CD1c-positive myeloid dendritic cell (primary cell): ENCODE results near the gene NFYB.
"Not testable (repeated sequence)": the region's sequence is repeated elsewhere in the genome, so short reads cannot be mapped to it uniquely, and the experiment has no call there.

Experiments used
- DNase-seq: peaks from one replicate; pipeline ENCODE4 v3.0.0-alpha.2; 2016; ENCODE audit errors: extremely low spot score

Gene NFYB

DNA sequence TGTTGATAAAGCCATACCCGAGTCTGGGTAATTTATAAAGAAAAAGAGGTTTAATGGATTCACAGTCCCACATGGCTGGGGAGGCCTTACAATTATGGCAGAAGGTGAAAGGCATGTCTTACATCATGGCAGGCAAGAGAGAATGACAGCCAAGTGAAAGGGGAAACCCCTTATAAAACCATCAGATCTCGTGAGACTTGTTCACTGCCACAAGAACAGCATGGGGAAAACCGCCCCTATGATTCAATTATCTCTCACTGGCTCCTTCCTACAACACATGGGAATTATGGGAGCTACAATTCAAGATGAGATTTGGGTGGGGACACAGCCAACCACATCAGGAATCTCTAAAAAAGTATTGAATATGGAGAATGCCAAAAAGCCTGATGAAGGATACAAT lies 25.0 kb upstream of the NFYB start:
- not testable (repeated sequence) for DNase-seq

DNA sequence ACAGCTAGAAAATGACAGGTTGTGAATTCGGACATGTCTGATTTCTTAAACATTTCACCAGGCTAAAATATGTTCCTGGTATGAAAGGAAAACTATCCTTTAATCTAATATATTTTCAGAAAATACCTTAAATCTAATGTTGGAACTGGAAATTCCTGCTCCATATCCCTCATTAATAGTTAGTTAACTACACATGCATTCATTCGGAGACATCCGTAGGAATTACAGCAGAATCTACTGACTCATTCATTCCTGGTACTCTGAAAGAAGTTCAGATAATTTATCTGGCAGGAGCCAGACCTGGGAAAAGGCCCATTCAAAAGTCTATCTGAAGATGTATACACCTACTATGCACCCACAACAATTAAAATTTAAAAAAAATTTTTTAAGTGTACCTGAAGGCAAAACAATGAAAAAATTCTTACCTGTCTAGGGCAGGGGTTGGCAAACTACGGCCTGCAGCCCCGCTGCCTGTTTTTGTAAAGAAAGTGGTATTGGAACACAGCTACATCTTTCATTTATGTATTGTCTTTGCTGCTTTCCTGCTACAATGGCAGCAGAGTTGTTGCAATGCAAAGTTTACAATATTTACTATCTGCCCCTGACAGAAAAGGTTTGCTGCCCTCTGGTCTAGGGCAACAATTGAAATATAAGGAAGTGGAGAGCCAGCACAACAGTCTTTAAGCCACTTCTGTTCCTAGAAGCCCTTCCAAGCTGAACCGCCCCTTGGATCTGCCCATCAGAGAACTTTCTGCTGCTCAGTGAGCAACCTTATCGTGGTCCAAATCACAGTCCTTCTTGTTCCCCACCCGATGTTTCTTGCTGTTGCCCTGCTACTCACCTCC lies 17.9 kb upstream of the NFYB start:
- no peak for DNase-seq

DNA sequence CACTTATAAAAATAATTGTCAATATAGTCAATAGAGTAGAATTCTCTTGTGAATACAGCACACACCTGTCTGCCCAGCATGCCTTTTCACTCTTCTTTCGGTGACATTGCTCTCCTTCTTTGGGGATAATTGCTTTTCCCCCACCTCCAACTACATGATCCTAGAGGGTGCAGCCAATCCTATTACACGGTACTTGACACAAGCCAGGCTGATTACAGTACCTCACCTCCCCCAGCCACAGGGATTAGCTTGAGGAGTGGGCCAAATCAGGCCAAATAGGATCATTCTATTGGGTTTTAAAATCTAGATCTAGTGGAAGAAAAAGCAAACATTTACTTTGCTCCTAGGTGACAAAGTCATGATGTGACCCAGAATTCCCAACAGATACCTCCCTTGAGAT lies 16.8 kb upstream of the NFYB start:
- no peak for DNase-seq

DNA sequence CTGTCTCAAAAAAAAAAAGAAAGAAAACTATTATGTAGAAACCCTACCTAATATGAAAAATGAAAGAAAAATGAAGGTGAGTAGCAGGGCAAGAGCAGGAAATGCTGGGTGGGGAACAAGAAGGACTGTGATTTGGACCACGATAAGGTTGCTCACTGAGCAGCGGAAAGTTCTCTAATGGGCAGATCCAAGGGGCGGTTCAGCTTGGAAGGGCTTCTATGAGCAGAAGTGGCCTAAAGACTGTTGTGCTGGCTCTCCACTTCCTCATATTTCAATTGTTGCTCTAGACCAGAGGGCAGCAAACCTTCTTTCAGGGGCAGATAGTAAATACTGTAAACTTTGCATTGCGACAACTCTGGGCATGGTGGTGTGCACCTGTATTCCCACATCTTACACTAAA lies 16.3 kb upstream of the NFYB start:
- peak; percentile 21 for DNase-seq

DNA sequence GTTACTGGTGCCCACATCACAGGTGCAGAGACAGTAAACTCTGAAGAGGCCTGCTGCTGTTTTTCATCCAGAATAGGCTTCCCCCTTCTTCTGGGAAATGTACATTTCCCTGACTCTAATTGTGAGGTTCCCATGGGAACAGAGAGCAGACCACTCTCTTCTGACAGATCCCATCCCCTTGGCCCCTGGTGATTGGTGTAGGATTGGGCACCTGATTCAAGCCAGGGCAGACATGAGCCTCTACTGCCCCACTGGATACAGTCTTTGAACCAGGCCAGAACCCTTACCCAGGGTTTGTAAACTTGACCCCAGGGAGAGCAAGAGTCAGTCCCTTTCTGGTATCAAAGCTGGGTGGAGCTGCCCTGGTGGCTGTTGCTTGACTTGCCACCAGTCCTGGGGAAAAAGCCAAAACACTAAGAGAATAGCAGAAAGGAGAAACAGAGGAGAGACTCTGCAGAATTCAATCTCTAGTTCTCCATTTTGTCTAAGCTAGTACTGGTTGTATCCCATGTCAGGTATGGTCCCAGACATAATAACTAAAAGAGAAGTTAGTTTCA lies 14.8 kb upstream of the NFYB start:
- no peak for DNase-seq

DNA sequence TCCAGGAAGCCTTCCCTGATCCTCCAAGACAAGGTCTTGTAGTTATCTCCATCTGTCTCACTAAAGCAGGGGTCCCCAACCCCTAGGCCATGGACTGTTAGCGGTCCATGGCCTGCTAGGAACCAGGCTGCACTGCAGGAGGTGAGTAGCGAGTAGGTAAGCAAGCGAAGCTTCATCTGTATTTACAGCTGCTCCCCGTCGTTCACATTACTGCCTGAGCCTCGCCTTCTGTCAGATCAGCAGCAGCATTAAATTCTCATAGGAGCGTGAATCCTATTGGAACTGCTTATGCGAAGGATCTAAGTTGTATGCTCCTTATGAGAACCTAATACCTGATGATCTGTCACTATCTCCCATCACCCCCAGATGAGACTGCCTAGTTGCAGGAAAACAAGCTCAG lies 12.4 kb upstream of the NFYB start:
- DNase-seq, result no peak

DNA sequence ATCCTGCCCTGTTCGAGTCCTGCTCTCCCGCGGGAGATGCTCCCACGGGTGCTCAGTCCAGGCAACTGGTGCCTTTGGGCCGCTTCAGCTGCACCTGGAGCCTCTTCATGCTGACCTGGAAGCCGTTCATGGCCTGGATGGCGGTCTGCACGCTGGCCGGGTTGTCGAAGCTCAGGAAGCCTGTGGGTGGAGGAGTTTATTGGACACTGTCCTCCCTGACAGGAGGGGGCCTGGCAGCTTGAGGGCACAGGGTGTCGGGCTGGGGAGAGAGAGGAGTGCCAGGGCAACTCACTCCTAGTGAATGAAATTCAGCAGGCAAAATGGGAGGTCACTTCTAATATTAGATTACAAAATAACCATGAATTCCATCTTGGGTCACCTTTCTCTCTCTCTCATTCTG lies 9.3 kb upstream of the NFYB start:
- no peak for DNase-seq

DNA sequence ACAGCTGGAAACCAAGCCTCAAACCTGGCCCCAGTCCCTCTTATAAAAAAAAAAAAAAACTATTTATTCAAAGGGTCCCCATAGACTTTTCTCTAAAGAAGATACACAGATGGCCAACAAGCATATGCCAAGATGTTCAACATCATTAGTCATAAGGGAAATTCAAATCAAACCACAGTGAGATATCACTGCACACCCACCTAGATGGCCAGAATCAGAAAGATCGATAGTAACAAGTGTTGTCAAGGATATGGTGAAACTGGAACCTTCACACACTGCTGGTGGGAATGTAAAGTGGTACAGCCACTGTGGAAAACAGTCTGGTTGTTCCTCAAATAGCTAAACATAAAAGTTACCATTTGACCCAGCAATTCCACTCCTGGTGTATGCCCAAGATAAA lies 5.9 kb upstream of the NFYB start:
- DNase-seq, result no peak

DNA sequence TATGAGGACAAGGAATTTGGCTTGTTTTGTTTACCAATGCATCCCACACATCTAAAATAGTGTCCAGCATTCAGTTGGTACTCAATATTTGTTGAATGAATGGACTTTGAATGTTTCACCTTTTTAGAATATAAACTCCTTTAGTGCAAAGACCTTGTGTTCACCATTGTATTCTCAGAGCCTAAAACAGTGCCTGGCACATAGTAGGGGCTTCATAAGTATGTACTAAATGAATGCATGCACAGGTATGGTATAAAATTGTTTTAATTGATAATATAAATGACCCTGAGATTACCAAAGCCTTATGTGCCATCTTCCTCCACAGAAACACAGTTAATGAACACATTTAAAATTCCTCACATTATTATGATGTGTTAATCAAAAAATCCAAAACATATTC lies 5.0 kb upstream of the NFYB start:
- DNase-seq, result no peak

DNA sequence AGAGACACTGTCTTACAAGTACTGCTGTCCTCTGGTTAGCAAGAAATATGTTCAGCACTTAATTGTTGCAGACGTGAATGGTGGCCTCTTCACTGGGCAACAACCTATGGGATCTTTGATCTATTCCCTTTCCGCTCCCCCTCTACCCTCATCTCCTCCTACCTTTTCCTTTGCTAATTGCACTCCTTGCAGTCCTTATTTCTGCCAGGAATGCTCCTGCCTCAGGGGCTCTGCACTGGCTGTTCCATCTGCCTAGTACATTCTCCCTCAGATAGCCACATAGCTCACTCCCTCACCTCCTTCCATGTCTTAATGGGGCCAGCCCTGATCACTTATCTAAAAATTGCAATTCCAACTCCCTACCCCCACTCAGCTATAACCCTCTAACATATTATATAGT lies 4.5 kb upstream of the NFYB start:
- no peak for DNase-seq

DNA sequence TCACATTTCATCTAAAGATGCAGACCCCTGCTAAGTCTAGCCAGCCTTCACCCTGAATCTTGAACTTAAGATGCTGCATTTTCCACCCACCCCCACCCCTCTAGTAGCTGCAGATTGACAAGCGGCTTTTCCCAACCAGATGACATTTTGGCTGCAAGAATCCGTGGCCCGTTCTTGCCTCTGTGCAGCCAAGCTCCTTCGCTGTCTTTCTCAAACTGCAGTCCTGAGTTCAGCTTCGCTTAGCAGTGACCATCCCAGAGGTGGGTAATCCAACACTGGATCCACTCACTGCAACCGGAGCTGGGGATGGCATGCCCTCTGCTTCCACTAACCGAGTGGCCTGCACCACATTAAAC lies 765 bp upstream of the NFYB start:
- DNase-seq, result no peak

DNA sequence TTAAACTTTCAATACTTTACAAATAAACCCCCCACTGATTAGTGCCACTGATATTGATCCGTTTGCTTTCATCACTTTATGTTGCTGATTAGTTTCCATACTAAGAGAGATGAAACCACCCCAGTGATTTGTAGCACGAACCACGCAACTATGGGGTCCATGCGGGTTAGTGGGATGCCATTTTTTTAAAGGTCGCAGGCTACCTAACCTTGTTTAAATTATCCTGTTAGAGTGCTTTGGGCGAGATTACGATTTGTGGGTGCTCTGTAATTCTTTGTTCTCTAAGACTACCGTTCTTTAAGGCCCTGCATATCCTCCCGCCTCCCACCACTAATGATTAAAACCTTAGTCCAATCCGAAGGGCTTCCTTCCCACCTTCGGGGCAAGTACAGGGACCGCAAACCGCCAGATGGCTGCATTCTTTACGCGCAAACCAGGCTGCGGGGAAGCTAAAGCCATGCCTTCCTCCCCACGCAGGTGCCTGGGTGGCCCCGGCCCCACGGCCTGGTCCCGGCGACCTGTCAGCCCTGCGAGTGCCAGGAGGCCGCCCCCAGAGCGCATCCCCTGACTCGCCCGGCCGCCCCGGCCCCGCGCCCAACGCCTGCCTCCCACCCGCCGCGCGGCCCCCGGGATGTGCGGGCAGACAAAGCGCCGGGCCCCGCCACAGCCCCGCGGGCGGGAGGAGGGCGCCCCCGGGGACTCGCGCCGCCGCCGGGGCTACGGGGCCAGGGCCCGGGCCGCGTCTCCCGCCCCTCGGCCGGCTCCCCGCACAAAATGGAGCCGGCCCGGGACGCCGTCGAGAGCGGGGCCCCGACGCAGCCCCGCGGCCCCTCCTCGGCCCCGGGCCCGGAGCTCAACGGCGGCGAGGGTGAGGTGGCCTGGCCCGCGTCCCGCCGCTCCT lies 759 bp downstream of the NFYB start:
- peak; percentile 54 for DNase-seq

DNA sequence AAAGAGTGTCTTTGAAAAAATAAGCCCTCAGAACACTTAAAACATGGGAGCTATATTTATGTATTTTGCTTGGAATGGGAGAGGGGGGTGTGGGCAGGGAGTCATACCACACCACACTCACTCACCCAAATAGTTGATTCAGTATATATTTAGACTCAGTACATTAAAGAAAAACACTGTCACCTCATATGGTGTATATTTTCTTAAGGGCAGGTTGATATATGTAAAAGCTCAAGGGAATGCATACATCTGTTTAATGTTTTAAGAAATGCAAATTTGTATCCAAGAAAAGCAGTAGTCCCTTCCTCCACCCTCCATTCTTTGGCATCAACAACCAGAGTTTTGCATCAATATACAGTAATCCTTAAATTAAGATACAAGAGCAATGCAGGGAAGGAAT lies 1.4 kb downstream of the NFYB start:
- DNase-seq, result no peak

DNA sequence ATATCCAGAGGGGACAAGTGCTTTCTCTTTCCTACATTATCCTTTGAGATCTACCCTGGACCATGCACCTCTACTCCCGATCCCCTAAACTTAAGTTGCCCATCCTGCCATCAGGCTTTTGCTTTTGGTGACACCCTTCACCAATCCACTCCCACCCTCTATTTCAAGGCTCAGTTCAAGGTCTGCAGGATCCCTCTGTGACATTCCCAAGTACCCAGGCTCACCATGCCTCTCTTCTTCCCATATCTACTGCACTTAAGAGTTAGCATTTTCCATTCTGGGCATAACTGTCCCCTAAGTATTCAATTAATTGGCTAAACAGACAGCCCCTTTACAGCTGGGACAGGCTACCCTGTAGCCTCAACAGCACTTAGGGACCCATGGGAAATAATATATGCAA lies 3.1 kb downstream of the NFYB start:
- no peak for DNase-seq

DNA sequence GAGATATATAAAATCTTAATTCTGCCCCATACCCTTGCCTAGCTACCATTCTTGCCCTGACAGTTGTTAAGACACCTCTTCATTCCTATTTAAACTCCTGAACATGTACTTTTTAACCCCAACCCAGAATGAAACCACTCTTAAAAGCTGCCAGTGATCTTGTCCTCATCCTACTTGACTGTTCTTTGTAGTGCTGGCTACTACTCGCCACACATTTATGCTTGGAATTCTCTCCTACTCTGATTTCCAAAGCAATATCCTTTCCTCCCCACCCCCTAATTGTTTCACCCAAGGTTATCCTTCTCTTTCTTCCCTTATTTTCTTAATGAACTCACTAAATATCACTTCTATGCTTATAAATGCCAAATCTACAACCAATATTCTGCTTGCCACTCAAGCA lies 4.1 kb downstream of the NFYB start:
- DNase-seq, result no peak

DNA sequence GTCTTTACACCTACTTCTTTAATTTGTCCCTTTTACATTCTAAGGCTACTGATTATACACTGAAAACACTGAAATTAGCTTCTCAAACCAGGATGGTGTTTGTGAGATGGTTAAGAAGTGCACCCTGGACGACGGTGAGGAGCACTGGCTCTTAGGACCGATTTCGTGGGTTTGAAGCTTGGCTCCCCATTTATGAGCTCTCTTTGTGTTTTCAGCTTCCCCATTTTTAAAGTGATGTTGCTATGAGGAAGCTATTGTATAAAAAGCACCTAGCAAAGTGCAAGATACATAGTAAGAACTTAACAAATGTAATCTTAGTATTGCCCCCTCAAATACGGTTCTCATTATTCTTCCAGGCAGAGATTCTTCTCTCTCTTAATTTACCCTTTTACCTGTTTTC lies 4.7 kb downstream of the NFYB start:
- peak; percentile 31 for DNase-seq

DNA sequence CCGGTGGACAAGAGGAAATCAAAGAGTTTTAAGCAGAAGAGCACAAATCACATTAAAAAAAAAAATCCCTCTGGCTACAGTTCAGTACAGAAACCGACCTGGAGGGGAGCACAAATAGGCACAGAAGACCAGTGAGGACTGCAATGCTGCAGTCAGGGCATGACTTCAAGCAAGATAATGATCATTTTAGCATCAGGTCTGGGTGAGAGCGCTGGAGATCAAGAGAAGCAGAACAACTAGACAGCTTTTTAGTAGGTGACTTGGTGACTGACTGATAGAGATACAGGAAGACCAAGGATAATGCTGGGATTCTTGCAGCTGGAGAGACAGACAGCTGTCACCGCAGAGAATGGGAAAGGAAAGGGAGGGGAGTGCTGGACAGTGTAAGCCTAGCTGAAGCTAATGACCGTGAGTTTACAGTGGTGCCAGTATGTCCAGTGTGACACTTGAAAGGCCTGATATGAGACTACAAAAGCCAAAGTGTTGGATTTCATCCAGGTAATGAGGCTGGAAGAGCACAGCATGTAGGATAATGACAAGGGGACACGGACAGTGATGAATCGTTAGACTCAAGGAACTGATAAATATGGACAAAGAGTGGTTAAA lies 5.6 kb downstream of the NFYB start:
- no peak for DNase-seq

DNA sequence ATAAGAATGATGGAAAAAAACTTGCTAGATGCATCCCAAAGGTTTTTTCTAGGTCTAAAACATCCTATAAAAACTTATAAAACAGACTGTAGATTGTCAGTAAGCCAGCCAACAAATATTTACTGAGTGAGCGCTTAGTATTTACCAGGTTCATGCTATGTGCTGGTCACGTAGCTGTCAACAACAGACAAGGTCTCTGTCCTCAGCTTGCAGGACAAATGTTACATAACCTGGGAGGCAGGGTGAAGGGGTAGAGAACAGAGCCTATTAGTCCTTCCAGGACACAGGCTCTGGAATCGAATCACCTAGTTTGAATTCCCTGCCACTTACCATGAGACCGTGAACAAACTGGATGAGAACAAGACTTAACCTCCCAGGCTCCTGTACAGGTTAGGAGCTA lies 6.4 kb downstream of the NFYB start:
- no peak for DNase-seq

DNA sequence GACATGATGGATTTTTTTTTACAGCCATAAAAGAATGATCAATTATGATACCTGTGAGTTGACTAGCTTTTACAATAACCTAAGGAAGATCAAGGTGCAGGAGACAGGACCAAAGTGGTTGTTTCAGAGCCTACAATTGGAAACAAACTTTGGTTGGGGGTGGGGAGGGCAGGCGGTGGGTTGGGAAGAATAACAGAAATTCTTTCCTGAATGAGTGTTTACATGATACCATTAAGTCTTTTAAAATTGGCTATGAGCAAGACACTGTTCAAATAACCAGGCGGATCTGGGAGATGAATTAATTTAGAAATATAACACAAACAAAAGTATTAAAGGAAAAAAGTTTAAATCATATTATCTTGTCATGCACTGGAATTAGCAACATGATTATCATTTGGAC lies 7.2 kb downstream of the NFYB start:
- DNase-seq, result no peak

DNA sequence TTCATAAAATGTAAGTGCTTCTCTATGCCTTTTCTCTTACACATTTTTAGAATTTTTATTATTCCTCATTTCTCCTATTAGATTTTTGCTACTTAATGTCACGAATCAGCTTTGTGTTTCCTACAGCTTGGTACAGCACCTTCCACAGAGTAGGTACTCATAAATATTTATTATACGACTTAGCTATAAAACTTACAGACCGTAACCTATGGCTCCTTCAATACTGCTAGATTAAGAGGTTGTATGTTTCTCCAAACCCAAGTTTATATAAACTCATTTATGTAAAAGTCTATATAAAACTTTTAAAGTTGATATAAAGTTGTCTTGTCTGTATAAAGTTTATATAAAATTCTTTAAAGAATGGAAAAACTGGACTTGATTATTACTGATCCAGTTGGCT lies 11.5 kb downstream of the NFYB start:
- no peak for DNase-seq

DNA sequence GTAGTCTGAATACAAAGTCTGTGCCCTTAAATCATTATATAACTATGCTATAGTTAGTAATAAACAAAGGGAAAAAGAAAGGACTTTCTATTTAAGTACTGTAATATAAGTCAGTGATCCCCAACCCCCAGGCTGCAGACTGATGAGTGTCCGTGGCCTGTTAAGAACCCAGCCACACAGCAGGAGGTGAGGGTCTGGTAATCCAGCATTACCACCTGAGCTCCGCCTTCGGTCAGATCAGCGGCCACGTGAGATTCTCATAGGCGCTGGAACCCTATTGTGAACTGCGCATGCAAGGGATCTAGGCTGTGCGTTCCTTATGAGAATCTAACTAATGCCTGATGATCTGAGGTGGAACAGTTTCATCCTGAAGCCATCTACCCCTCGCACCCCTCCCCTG lies 15.7 kb downstream of the NFYB start:
- DNase-seq, result no peak

DNA sequence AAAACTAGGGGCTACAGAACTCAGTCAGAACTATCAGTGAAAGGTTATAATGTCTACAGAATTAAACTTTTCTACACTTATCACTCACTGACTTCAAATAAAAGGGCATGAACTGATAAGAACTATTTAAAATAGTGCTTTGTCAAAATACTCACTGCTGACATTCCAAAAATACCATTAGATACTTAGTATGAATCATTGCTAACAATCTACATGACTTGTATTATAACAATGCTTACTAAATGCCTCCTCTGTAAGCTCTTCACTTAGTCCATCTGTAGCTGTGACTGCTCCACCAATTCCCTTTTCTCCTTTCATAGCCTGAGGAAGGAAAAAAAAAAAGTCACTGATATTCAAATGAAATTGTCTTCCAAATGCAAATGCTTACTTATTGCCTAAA lies 17.0 kb downstream of the NFYB start:
- DNase-seq, result no peak

DNA sequence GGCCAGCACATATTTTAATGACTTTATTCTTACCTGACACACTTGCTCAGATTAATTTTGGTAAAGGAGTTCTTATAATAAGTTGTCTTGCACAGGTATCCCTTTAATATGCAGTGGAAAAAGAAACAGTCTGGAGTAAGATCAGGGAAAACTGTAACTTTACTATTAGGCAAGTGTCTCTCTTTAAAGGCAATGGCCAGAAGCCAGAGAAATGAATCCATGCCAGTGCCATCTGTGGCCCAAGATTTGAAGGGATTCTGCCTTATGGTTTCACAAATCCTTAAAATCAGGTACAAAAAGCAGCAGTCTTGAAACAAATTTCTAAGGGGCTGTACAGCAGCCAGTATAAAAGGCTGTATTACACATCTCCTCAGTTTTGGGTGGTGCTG lies 22.4 kb downstream of the NFYB start:
- DNase-seq, result no peak
